ENCODE measurements around the gene PGAP6. TPM values are rescaled to one million over a fixed set of nuclear protein-coding genes. Genes with fewer than 3 reads are reported as not detected.
"Not testable (repeated sequence)": the region's sequence is repeated elsewhere in the genome, so short reads cannot be mapped to it uniquely, and the experiment has no call there.

Gene PGAP6
- total RNA-seq, 2 donors from 2014 or later, result 83.8 to 113 TPM

GRCh38 chr16:347203-347602, 34.6 kb downstream of the PGAP6 start:
- TF ChIP-seq POLR2A (IDR thresholded peaks at IDR 0.05), result no peak
- TF ChIP-seq CTCF (IDR thresholded peaks at IDR 0.05), result no peak
- Histone ChIP-seq H3K27ac (no peak overlapping the region), H3K4me1 (peaks cover 7% of the 10 kb centered on the region), H3K36me3 (replicated peaks in 1 of 2; ENCODE audit: insufficient read depth in 1 of 2, low read depth in 2 of 2) (no peaks in the 10 kb centered on the region), H3K27me3 (no peaks in the 10 kb centered on the region), H3K4me3 (no peak overlapping the region), H3K9me3 (no peaks in the 10 kb centered on the region)
- no peak for ATAC-seq
- 90 to 94% methylated on average over 5 to 6 of the region's 6 CpGs for WGBS, 2 donors
- no peak for DNase-seq
- intact Hi-C loops (cut with DNase I), result no loop called here

GRCh38 chr16:346587-346986, 35.2 kb downstream of the PGAP6 start:
- H3K9me3 ChIP-seq, result no peaks in the 10 kb centered on the region
- H3K27me3 ChIP-seq, result no peaks in the 10 kb centered on the region
- TF ChIP-seq CTCF (IDR thresholded peaks at IDR 0.05) (no peak), POLR2A (IDR thresholded peaks at IDR 0.05) (no peak)
- no peaks in the 10 kb centered on the region for H3K36me3 ChIP-seq (replicated peaks in 1 of 2; ENCODE audit: insufficient read depth in 1 of 2, low read depth in 2 of 2)
- intact Hi-C loops (cut with DNase I), result no loop called here
- peaks cover 7% of the 10 kb centered on the region for H3K4me1 ChIP-seq
- no peak overlapping the region for H3K27ac ChIP-seq
- WGBS, 2 donors, result 86 to 90% methylated on average over 13 to 15 of the region's 15 CpGs
- no peak overlapping the region for H3K4me3 ChIP-seq
- no peak for DNase-seq
- ATAC-seq, result no peak

GRCh38 chr16:345772-346171, 36.0 kb downstream of the PGAP6 start:
- ATAC-seq (no peak), DNase-seq (no peak)
- TF ChIP-seq POLR2A (IDR thresholded peaks at IDR 0.05) (no peak), CTCF (IDR thresholded peaks at IDR 0.05) (no peak)
- WGBS, 2 donors, result 81 to 88% methylated on average over 11 of the region's 11 CpGs
- intact Hi-C loops (cut with DNase I), result no loop called here
- Histone ChIP-seq H3K4me1 (no peaks in the 10 kb centered on the region), H3K9me3 (no peaks in the 10 kb centered on the region), H3K4me3 (no peak overlapping the region), H3K36me3 (replicated peaks in 1 of 2; ENCODE audit: insufficient read depth in 1 of 2, low read depth in 2 of 2) (no peaks in the 10 kb centered on the region), H3K27me3 (no peaks in the 10 kb centered on the region), H3K27ac (no peak overlapping the region)

- Histone ChIP-seq H3K9me3 (no peaks in the 10 kb centered on the region), H3K27ac (no peak overlapping the region), H3K36me3 (replicated peaks in 1 of 2; ENCODE audit: insufficient read depth in 1 of 2, low read depth in 2 of 2) (no peaks in the 10 kb centered on the region), H3K4me3 (no peak overlapping the region), H3K27me3 (no peaks in the 10 kb centered on the region), H3K4me1 (no peaks in the 10 kb centered on the region)
- DNase-seq (no peak), ATAC-seq (no peak)
- 71 to 83% methylated on average over 7 to 18 of the region's 18 CpGs for WGBS, 2 donors
- intact Hi-C loops (cut with DNase I), result no loop called here
- no peak for TF ChIP-seq POLR2A (IDR thresholded peaks at IDR 0.05)
- TF ChIP-seq CTCF (IDR thresholded peaks at IDR 0.05), result no peak
These were observed 39.1 kb downstream of the PGAP6 start for GRCh38 chr16:342455-343213.

- H3K27me3 ChIP-seq; intact Hi-C loops (cut with DNase I); H3K27ac ChIP-seq; H3K4me1 ChIP-seq; H3K9me3 ChIP-seq; H3K4me3 ChIP-seq; H3K36me3 ChIP-seq (replicated peaks in 1 of 2; ENCODE audit: insufficient read depth in 1 of 2, low read depth in 2 of 2); ATAC-seq; DNase-seq: not testable (repeated sequence)
- WGBS, 2 donors, result 89 to 94% methylated on average over 12 to 13 of the region's 13 CpGs
These were observed 39.8 kb downstream of the PGAP6 start for GRCh38 chr16:341974-342336.

GRCh38 chr16:341095-341973, 40.4 kb downstream of the PGAP6 start:
- H3K4me1 ChIP-seq; H3K36me3 ChIP-seq (replicated peaks in 1 of 2; ENCODE audit: insufficient read depth in 1 of 2, low read depth in 2 of 2); H3K4me3 ChIP-seq; H3K27me3 ChIP-seq; ATAC-seq; H3K9me3 ChIP-seq; DNase-seq; H3K27ac ChIP-seq; intact Hi-C loops (cut with DNase I): not testable (repeated sequence)
- WGBS, 2 donors, result 90 to 96% methylated on average over 11 to 30 of the region's 47 CpGs

All from body of pancreas (tissue), 4 donors.